HepG2 (cell line): ENCODE measurements around the gene F7. TPM values are rescaled to one million over a fixed set of nuclear protein-coding genes. Genes with fewer than 3 reads are reported as not detected.
A peak's percentile ranks its signal among the peaks of the same experiment; 100 is the strongest.

Experiments used
- HMGA1 ChIP-seq: sonication (generic); formaldehyde crosslinking; conservative IDR thresholded peaks from 2 replicates; pipeline ENCODE4 v1.4.0; 2020; ENCODE audit warnings: missing genetic modification reagents
- MED13 ChIP-seq: sonication (generic); formaldehyde crosslinking; IDR thresholded peaks from 2 replicates; pipeline ENCODE4 v1.5.0; 2020; ENCODE audit warnings: missing genetic modification reagents
- RFXAP ChIP-seq: sonication (generic); formaldehyde crosslinking; IDR thresholded peaks from 2 replicates; pipeline ENCODE4 v1.4.0; 2020; ENCODE audit warnings: missing genetic modification reagents, borderline replicate concordance
- SMAD3 ChIP-seq: sonication (generic); formaldehyde crosslinking; IDR thresholded peaks from 2 replicates; pipeline ENCODE4 v1.4.0; 2020; ENCODE audit warnings: missing genetic modification reagents
- SRSF4 ChIP-seq: fragments of 200-400 bp; formaldehyde crosslinking; IDR thresholded peaks from one replicate; pipeline ENCODE4 v1.6.1; 2018; ENCODE audit warnings: mild to moderate bottlenecking, low read depth, low read length, moderate library complexity; ENCODE audit not compliant: poor library complexity, severe bottlenecking
- ZBTB21 ChIP-seq: sonication (generic); formaldehyde crosslinking; IDR thresholded peaks from 2 replicates; pipeline ENCODE4 v1.4.0; 2020; ENCODE audit warnings: missing genetic modification reagents
- ZFP82 ChIP-seq: sonication (generic); formaldehyde crosslinking; IDR thresholded peaks from 2 replicates; pipeline ENCODE4 v1.5.1; 2020; ENCODE audit warnings: mild to moderate bottlenecking, missing genetic modification reagents, borderline replicate concordance
- ZNF224 ChIP-seq: sonication (generic); formaldehyde crosslinking; IDR thresholded peaks from 2 replicates; pipeline ENCODE4 v1.5.0; 2020; ENCODE audit warnings: mild to moderate bottlenecking, missing genetic modification reagents
- ZNF292 ChIP-seq: sonication (generic); formaldehyde crosslinking; IDR thresholded peaks from 2 replicates; pipeline ENCODE4 v1.8.1; 2022; ENCODE audit warnings: mild to moderate bottlenecking, low read depth, missing genetic modification reagents, borderline replicate concordance
- ZNF501 ChIP-seq: sonication (generic); formaldehyde crosslinking; IDR thresholded peaks from 2 replicates; pipeline ENCODE4 v1.5.1; 2020; ENCODE audit warnings: mild to moderate bottlenecking, moderate library complexity, missing genetic modification reagents
- ZNF547 ChIP-seq: sonication (generic); formaldehyde crosslinking; IDR thresholded peaks from 2 replicates; pipeline ENCODE4 v1.5.1; 2020; ENCODE audit warnings: mild to moderate bottlenecking, missing genetic modification reagents
- ZNF556 ChIP-seq: sonication (generic); formaldehyde crosslinking; IDR thresholded peaks from 2 replicates; pipeline ENCODE4 v1.4.0; 2020; ENCODE audit warnings: mild to moderate bottlenecking, missing genetic modification reagents, borderline replicate concordance
- ZNF607 ChIP-seq: sonication (generic); formaldehyde crosslinking; IDR thresholded peaks from 2 replicates; pipeline ENCODE4 v1.5.1; 2020; ENCODE audit warnings: missing genetic modification reagents, mild to moderate bottlenecking, borderline replicate concordance
- ZNF678 ChIP-seq: sonication (generic); formaldehyde crosslinking; IDR thresholded peaks from 2 replicates; pipeline ENCODE4 v1.4.0; 2020; ENCODE audit warnings: mild to moderate bottlenecking, missing genetic modification reagents
- ZNF703 ChIP-seq: sonication (generic); formaldehyde crosslinking; IDR thresholded peaks from 2 replicates; pipeline ENCODE4 v1.5.1; 2020; ENCODE audit warnings: missing genetic modification reagents, mild to moderate bottlenecking, moderate library complexity, borderline replicate concordance
- ZNF777 ChIP-seq: sonication (generic); formaldehyde crosslinking; IDR thresholded peaks from 2 replicates; pipeline ENCODE4 v1.4.0; 2020; ENCODE audit warnings: missing genetic modification reagents
- ZNF841 ChIP-seq: sonication (generic); formaldehyde crosslinking; IDR thresholded peaks from 2 replicates; pipeline ENCODE4 v1.8.1; 2023; ENCODE audit warnings: missing genetic modification reagents, borderline replicate concordance
- polyA plus RNA-seq, 8 experiments: library from polyadenylated mRNA; depleted of rRNA in 3 of 8; stranded (reverse) in 7 of 8; unstranded in 1 of 8; fragments of >200 nt; fragmentation: Illumina TruSeq in 4 of 8; extraction: Trizol in 4 of 8; gene quantifications; 2 replicates each; pipeline versions ENCODE4 v1.2.1 to v1.2.3, GENCODE V29; 2011 to 2016; ENCODE audit warnings: low read depth in 4 of 8, missing spikeins in 1 of 8, mixed read lengths in 1 of 8; ENCODE audit not compliant: insufficient read depth in 1 of 8
- total RNA-seq, 5 experiments: library from RNA; depleted of rRNA; stranded (reverse); fragments of >200 nt; fragmentation: Illumina TruSeq; extraction: Trizol; gene quantifications; 2 replicates each; pipeline ENCODE4 v1.2.3, GENCODE V29; 2016; ENCODE audit warnings: low read depth in 1 of 5
- TF ChIP-seq, protein P1 (sequence below): sonication (generic); formaldehyde crosslinking; IDR thresholded peaks from 2 replicates; pipeline ENCODE4 v1.4.0; 2020; ENCODE audit warnings: missing genetic modification reagents
- TF ChIP-seq, protein P2 (sequence below): sonication (generic); formaldehyde crosslinking; IDR thresholded peaks from 2 replicates; pipeline ENCODE4 v1.9.0; 2021; ENCODE audit warnings: missing genetic modification reagents, borderline replicate concordance
- TF ChIP-seq, protein P3 (sequence below): sonication (generic); formaldehyde crosslinking; IDR thresholded peaks from 2 replicates; pipeline ENCODE4 v1.8.0; 2022; ENCODE audit warnings: low read depth, missing genetic modification reagents
- TF ChIP-seq, protein P4 (sequence below): sonication (generic); formaldehyde crosslinking; IDR thresholded peaks from 2 replicates; pipeline ENCODE4 v1.8.0; 2022; ENCODE audit warnings: mild to moderate bottlenecking, missing genetic modification reagents; ENCODE audit not compliant: insufficient replicate concordance
- TF ChIP-seq, protein P5 (sequence below): IDR thresholded peaks from 2 replicates; pipeline ENCODE4 v1.6.1; 2016

F7 gene
- total and polyA plus RNA-seq, 2 of the 13 experiments (the other 11 are each of a cell fraction or from before 2014, with no cell fraction given) = 12.6 to 26.5 TPM

DNA sequence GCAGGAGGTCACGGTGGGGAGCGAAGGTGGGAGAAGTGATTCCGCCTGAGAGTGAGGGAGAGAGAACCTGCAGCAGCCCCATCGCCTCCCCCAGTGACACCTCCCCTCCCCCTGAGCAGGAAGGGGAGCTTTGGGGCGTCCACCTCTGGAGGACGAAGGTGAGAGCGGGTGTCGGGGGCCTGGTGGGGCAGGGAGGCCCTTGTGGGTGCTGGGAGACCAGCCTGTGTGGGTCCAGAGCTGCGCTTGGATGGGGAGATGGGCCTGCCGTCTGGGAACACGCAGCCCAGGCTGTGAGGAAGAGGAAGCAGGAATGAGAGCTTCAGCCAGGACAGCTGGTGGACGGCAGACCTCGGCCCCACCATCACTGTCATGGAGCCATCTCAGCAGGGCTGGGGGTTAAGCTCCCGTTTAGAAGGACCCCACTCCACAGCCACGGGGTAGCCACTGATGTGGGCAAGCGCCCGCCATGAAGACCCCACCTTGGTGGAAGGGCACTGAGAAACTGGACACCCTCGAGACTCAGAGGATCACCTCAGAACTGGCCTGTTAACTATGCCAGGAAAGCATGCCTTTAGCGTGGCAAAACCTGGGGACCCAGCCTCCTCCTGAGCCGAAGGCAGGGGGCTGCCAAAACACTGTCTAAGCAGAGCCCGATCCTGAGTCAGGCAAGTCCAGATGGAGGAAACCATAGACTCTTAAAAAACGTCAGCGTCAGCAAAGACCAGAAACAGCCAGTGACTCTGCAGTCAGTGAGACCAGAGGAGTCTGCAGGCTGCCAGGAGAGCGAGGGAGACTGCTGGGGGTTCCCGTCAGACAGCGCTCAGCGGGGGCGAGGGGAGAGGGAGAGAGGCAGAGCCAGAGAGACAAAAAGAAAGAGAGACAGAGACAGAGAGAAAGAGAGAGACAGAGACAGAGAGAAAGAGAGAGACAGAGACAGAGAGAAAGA lies 46.4 kb downstream of the F7 start (continued):
- TF ChIP-seq ZNF607 (CRISPR knock-in tag) (0 out of 2 replicates have a peak, but pooled peaks have one; percentile 67), MED13 (no peak), ZNF678 (CRISPR knock-in tag) (no peak), SRSF4 (no peak), ZNF777 (CRISPR knock-in tag) (peak; percentile 47; the same call in 1 of the 2 replicates), ZNF547 (CRISPR knock-in tag) (0 out of 2 replicates have a peak, but pooled peaks have one; percentile 61), ZFP82 (CRISPR knock-in tag) (no peak), ZNF292 (CRISPR knock-in tag) (no peak), ZNF841 (no peak), SMAD3 (CRISPR knock-in tag) (no peak), ZNF501 (CRISPR knock-in tag) (no peak; the same call in 1 of the 2 replicates), HMGA1 (CRISPR knock-in tag) (no peak), ZNF556 (no peak), ZNF703 (CRISPR knock-in tag) (no peak), ZBTB21 (CRISPR knock-in tag) (no peak), ZNF224 (CRISPR knock-in tag) (no peak), RFXAP (CRISPR knock-in tag) (no peak)
- TF ChIP-seq, protein P1, sequence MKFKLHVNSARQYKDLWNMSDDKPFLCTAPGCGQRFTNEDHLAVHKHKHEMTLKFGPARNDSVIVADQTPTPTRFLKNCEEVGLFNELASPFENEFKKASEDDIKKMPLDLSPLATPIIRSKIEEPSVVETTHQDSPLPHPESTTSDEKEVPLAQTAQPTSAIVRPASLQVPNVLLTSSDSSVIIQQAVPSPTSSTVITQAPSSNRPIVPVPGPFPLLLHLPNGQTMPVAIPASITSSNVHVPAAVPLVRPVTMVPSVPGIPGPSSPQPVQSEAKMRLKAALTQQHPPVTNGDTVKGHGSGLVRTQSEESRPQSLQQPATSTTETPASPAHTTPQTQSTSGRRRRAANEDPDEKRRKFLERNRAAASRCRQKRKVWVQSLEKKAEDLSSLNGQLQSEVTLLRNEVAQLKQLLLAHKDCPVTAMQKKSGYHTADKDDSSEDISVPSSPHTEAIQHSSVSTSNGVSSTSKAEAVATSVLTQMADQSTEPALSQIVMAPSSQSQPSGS (CRISPR knock-in tag) = no peak
- TF ChIP-seq, protein P2, sequence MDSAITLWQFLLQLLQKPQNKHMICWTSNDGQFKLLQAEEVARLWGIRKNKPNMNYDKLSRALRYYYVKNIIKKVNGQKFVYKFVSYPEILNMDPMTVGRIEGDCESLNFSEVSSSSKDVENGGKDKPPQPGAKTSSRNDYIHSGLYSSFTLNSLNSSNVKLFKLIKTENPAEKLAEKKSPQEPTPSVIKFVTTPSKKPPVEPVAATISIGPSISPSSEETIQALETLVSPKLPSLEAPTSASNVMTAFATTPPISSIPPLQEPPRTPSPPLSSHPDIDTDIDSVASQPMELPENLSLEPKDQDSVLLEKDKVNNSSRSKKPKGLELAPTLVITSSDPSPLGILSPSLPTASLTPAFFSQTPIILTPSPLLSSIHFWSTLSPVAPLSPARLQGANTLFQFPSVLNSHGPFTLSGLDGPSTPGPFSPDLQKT (CRISPR knock-in tag) = no peak
- TF ChIP-seq, protein P3, sequence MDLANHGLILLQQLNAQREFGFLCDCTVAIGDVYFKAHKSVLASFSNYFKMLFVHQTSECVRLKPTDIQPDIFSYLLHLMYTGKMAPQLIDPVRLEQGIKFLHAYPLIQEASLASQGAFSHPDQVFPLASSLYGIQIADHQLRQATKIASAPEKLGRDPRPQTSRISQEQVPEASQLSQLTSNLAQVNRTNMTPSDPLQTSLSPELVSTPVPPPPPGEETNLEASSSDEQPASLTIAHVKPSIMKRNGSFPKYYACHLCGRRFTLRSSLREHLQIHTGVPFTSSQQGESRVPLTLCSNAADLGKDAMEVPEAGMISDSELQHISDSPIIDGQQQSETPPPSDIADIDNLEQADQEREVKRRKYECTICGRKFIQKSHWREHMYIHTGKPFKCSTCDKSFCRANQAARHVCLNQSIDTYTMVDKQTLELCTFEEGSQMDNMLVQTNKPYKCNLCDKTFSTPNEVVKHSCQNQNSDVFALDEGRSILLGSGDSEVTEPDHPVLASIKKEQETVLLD (CRISPR knock-in tag) = no peak
- TF ChIP-seq, protein P4, sequence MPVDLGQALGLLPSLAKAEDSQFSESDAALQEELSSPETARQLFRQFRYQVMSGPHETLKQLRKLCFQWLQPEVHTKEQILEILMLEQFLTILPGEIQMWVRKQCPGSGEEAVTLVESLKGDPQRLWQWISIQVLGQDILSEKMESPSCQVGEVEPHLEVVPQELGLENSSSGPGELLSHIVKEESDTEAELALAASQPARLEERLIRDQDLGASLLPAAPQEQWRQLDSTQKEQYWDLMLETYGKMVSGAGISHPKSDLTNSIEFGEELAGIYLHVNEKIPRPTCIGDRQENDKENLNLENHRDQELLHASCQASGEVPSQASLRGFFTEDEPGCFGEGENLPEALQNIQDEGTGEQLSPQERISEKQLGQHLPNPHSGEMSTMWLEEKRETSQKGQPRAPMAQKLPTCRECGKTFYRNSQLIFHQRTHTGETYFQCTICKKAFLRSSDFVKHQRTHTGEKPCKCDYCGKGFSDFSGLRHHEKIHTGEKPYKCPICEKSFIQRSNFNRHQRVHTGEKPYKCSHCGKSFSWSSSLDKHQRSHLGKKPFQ (CRISPR knock-in tag) = no peak
- TF ChIP-seq, protein P5, sequence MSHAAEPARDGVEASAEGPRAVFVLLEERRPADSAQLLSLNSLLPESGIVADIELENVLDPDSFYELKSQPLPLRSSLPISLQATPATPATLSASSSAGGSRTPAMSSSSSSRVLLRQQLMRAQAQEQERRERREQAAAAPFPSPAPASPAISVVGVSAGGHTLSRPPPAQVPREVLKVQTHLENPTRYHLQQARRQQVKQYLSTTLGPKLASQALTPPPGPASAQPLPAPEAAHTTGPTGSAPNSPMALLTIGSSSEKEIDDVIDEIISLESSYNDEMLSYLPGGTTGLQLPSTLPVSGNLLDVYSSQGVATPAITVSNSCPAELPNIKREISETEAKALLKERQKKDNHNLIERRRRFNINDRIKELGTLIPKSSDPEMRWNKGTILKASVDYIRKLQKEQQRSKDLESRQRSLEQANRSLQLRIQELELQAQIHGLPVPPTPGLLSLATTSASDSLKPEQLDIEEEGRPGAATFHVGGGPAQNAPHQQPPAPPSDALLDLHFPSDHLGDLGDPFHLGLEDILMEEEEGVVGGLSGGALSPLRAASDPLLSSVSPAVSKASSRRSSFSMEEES (CRISPR knock-in tag) = no peak
